ENCODE results near the gene TMEM271. TPM values are rescaled to one million over a fixed set of nuclear protein-coding genes. Genes with fewer than 3 reads are reported as not detected.
"Not testable (repeated sequence)": the region's sequence is repeated elsewhere in the genome, so short reads cannot be mapped to it uniquely, and the experiment has no call there.

Gene TMEM271
- total RNA-seq, 1 experiment from 2014 or later, result not detected

DNA sequence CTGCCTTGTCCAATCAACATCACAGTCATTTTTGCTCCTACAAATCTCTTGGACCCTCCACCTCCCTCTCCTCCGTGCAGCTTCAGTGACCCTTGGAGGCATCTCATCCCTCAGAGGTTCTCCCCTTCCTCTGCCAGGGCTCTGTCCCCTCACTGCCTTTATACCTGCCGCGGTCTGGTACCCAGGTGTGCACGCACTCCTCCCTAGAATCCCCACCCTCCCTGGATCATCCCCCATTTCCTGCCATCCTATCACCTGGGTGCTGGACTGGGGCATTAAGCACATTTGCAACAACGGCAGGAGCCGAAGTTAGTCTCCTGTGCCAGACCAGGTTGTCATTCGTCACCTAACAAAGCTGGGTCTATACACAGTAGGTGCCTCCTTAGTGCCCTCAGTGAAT, 10.1 kb downstream of the TMEM271 start:
- no peak for DNase-seq (ENCODE audit: low read depth)

DNA sequence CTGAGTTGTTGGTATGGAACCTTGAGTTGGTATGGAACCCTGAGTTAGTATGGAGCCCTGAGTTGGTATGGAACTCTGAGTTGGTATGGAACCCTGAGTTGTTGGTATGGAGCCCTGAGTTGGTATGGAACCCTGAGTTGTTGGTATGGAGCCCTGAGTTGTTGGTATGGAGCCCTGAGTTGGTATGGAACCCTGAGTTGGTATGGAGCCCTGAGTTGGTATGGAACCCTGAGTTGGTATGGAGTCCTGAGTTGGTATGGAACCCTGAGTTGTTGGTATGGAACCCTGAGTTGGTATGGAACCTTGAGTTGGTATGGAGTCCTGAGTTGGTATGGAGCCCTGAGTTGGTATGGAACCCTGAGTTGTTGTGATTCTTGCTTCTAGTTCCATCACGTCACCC, 10.5 kb downstream of the TMEM271 start:
- DNase-seq (ENCODE audit: low read depth), result not testable (repeated sequence)

DNA sequence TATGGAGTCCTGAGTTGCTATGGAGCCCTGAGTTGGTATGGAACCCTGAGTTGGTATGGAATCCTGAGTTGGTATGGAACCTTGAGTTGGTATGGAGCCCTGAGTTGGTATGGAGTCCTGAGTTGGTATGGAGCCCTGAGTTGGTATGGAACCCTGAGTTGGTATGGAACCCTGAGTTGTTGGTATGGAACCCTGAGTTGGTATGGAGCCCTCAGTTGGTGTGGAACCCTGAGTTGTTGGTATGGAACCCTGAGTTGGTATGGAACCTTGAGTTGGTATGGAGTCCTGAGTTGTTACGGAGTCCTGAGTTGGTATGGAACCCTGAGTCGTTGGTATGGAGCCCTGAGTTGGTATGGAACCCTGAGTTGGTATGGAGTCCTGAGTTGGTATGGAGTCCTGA, 13.6 kb downstream of the TMEM271 start:
- DNase-seq (ENCODE audit: low read depth), result not testable (repeated sequence)

DNA sequence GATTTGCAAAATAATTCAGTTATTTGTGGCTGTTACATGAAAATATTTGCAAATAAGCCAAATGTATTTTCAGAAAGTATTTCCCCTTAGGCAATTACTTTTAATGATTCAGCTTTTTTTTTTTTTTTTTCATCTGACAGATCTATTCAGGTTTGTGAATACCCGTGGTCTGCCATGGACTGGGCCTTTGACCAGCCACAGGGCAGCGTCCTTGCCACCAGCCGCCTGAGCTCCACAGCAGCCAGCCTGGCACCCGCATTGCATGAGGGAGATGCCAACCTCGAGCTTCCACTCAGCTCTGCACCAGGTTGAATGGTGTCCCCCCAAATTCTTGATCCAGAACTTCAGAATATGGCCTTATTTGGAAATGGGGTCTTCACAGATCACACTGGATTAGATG, 14.7 kb downstream of the TMEM271 start:
- DNase-seq (ENCODE audit: low read depth), result no peak

DNA sequence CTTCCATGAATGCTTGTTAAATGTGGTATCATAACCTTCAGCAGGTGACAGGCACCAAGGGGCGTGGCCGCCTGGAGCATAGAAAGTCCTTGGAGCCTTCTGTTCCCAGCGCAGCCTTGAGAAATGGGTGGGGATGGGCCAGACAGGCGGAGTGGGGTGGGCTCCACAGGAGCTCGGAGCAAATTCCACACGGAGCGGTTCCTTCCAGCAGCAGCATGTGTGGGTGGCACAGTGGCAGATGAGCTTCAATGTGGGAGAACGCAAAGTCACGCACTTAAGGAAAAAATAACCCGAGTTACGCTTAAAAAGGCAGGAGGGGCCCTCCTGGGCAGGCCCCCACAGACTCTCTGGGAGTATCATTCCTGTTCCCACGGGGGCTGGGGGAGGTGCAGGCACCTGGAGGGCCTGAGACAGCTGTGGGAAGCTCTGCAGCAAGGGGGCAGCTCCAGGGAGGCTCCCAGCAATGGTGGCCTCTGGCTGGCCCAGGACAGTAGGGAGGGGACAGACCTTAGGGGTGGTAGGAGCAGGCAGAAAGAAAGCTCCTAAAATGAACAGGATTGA, 15.3 kb downstream of the TMEM271 start:
- DNase-seq (ENCODE audit: low read depth), result no peak

DNA sequence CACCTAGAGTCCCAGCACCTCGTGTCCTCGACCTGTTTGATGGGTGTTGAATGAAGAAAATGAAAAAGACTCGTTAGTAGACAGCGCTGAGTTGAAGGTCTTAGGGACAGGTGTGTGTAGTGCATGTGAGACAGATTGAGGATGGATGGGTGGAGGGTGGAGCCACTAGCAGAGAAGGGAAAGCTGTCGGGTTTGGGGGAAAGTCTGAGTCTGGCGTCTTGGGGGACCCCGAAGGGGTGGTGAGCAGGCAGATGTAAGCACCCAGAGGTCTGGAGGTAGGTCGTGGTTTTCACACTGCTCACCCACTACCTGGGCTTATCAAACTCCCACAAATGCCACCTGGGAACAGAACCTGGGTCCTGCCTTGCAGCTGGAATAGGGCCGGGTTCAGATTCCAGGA, 16.0 kb downstream of the TMEM271 start:
- no peak for DNase-seq (ENCODE audit: low read depth)

DNA sequence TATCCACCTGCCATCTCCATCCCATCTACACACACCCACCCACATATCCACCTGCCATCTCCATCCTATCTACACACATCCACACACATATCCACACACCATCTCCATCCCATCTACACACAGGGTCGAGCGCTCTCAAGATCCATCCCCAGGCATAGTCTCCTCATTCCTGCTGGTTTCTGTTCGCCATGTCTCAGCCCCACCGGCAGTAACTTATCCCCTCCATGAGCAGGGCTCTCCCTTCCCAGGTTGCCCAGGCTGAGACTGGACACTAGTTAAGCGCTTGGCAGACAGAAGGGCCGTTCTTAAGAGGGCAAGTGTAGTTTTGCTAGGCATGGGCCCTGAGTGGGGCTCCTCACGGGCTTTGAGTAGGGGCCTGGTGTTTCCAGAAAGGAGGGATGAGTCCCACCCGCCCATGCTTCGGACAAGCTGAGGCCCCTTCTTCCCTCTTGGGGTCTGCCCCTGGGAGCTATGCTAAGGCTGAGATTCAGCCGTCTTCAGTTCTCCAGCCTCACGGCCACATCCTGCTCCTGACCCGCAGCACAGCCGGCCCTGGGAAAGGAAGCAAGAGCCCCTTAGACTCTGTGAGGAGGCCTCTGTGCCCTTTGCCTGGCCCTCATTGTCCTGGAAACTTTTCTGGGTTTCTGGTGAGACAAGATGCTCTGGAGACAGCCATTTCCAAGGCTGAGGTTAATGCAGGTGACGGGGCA, 20.4 kb downstream of the TMEM271 start:
- no peak for DNase-seq (ENCODE audit: low read depth)

DNA sequence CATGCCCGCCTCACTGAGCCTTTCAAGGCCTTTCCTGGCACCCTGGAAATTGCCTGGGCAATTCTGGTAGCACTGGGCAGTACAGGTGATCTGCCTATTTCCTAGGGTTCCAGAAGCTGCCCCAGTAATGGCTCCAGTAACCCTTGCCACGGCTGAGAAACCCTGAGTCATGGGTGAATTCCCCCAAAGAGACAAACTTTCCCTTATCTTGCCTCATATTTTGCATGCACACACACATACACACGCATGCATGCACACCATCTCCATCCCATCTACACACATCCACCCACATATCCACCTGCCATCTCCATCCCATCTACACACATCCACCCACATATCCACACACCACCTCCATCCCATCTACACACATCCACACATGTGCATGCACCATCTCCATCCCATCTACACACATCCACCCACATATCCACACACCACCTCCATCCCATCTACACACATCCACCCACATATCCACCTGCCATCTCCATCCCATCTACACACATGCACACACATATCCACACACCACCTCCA, 21.2 kb downstream of the TMEM271 start:
- not testable (repeated sequence) for DNase-seq (ENCODE audit: low read depth)

DNA sequence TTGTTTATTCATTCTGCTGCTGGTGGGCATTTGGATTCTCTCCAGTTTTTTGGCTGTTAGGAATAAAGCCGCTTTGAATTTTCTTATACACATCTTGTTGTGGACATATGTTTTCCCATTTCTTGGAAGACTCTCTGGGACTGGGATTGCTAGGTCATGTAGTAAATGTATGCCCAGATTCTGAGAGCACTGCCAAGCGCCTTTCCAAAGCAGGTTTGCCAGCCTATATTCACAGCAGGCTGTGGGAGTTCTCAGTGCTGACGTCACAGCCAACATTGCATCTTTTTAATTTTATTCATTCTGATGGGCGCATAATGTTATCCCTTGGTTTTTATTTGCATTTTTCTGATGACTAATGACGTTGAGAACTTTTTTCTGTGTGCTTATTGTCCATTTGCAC, 24.1 kb downstream of the TMEM271 start:
- no peak for DNase-seq (ENCODE audit: low read depth)

DNA sequence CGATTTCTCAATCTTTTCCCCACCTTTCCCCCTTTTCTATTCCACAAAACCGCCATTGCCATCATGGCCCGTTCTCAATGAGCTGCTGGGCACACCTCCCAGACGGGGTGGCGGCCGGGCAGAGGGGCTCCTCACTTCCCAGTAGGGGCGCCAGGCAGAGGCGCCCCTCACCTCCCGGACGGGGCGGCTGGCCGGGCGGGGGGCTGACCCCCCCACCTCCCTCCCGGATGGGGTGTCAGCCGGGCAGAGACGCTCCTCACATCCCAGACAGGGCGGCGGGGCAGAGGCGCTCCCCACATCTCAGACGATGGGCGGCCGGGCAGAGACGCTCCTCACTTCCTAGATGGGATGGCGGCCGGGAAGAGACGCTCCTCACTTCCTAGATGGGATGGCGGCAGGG, 25.8 kb downstream of the TMEM271 start:
- not testable (repeated sequence) for DNase-seq (ENCODE audit: low read depth)

DNA sequence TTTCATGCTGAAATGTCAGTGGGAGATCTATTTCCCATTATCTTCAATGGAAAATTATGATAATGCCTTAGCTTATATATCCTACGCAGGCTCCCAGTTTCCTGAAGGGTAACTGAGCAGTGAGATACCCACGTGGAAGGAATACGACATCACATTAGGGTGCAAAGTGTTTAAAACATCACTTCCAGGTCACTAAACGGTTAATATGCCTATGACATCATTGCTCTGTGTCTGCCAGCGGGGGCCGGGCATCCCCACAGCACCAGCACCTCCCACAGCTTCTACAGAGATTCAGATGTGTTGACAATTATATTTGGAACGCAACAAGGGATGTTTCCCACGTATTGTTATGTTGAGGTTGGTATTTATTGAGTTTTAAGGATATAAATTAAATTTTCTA, 27.1 kb downstream of the TMEM271 start:
- DNase-seq (ENCODE audit: low read depth), result no peak

DNA sequence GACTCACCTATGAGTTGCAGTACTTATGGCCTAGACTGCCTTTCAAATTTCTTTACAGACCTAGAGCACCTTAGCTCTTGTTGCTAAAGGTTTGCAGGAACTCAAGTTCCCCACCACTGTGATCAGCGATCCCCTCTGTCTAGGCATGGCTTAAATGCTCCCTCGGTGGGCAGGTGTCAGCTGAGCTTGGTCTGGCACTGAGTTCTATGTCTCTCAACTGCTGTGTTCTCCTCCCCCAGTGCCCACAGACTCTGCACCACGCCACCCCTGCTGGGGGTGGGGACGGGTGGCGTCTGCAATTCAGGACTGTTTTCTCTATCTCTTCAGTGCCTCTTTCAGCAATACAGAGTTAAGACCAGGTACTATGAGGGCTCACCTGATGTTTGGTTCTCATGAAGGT, 30.5 kb downstream of the TMEM271 start:
- DNase-seq (ENCODE audit: low read depth), result no peak

DNA sequence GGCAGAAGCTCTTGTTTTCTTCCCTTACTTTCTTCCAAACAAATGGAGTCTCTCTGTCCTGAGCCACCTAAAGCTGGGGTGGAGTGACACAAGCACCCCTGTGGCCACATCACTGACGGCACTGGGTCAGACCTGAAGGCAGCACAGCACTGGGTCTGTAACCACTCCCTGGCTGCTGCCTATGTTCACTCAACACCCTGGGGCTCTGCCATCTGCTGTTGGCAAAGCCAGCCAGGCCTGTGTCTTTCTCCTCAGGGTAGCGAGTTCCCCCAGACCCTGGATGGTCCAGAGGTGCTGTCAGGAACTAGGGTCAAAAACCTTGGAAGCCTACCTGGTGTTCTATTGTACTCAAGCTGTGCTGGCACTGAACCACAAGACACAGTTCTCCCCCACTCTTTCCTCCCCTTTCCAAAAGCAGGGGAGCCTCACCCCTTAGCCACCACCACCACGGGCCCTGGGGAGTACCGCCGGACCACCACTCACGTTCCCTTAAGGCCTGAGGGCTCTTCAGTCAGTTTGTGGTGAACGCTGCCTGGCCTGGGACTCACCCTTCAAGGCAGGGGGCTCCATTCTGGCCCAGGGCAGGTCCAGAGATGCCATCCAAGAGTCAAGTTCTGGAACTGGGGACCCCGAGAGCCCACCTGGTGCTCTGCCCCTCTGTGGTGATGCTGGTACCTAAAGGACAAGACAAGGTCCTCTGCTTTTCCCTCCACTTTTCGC, 31.5 kb downstream of the TMEM271 start:
- no peak for DNase-seq (ENCODE audit: low read depth)

DNA sequence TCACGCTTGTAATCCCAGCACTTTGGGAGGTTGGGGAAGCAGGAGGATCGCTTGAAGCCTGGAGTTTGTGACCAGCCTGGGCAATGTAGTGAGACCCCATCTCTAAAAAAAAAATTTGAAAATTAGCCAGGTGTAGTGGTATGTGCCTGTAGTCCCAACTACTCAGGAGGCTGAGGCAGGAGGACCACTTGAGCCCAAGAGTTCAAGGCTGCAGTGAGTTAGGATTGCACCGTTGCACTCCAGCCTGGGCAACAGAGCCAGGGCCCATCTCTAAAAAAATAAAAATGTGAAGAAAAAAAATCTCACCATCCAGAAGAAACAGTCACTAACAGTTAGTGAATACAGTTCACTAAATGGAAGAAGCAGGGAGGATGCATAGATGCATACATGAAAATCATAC, 34.8 kb downstream of the TMEM271 start:
- DNase-seq (ENCODE audit: low read depth), result no peak

DNA sequence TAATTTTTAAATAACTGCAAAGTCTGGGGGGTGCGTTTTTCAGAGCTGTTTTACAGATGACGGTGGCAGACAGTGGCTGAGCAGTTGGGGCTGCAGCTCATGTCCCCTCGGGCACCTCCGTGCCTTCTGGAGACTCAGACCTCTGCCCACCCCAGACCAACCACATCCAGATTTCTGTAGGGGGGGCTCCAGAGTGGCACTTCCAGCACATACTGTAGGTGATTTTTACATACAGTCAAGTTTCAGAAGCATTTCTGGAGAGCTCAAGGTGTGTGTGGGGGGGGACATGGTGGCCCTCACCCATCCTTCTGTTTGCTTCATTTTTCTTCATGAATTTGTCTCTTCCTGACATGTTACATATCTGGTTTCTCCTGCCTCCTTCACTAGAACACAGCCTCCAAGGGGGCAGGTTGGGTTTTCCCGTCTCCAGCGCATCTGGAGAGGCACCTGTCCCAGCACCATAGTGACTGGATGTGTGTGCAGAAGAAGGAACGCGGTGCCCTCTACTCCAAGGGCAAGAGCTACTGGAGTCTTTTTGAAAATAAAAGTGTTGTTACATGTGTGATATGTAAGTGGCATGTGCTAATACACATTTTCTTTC, 37.5 kb downstream of the TMEM271 start:
- DNase-seq (ENCODE audit: low read depth), result no peak

DNA sequence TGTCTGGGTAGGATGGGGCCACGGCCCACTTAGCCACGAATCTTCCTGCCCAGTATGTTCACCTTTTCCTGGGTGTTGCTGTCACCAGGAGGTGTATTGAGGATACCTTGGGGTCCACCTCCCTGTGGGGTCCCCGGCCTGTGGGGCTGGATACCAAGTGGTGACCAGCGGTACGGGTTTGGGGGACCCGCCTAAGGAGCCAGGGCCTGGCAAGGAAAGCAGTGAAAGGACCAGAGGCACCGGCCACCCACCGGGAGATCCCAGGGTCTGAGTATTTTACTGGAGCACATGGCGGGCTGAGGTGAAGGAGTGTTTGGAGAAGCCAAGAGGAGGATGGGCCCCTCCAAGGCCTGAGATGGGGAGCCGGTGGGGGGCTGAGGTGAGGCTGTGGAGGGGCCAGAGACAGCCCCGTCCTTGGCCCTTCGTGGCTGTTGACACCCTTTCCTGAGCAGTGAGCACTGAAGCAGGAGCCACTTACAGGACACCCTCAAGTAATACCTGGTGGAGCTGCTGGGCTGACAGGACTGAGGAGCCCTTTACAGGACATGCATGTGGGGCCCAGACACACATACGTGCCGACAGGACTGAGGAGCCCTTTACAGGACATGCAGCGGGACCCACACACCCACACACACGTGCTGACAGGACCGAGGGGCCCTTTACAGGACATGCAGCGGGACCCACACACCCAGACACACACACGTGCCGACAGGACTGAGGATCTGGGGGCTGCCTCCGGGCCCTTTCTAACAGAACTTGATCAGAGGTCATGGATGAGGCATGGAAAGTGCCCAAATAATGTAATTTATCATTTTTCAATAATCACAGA, 38.4 kb downstream of the TMEM271 start:
- no peak for DNase-seq (ENCODE audit: low read depth)

DNA sequence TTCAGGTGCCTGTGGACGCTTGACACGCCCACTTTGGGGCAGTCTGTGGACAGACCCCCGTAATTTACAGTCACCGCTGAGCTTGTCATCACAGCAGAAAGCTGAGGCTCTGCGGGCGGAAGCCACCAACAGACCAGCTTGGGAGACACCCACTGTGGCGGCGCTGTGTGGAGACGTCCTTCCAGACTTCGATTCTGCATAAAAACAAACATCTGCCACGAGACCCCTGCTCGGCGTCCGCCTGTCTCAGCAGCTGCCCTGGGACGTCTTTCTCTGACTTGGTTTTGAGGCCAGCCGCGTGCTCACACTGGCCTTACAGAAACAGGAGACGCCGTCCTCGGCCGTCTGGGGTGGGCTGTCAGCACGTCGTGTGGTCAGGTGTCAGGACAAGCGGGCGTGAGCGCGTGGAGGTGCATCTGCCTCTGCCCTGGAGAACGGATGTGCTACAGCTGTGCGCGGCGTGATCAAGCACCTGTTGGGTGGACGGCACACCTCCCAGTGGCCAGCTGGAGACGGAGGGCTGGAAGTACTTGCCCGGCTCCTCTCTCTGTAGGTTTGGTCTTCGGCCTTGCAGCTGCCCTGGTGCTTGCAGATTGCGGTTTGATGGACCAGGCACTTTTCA, 39.6 kb downstream of the TMEM271 start:
- DNase-seq (ENCODE audit: low read depth), result no peak

DNA sequence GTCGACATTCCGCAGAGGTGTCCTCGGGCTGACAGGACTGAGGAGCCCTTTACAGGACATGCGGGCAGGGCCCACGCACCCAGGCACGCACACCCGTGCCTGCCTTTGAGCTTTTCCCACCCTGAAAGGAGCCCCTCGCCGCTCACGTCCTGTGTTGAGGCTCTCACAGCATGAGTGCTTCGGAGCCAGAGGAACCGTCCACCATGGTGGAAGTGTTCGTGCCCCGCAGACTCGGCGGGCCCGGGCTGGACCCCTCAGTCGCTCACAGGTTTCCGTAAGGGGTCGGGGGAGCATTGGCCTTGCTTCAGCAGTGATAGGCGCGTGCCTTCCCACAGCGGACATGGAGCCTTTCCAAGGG, 40.2 kb downstream of the TMEM271 start:
- DNase-seq (ENCODE audit: low read depth), result no peak

DNA sequence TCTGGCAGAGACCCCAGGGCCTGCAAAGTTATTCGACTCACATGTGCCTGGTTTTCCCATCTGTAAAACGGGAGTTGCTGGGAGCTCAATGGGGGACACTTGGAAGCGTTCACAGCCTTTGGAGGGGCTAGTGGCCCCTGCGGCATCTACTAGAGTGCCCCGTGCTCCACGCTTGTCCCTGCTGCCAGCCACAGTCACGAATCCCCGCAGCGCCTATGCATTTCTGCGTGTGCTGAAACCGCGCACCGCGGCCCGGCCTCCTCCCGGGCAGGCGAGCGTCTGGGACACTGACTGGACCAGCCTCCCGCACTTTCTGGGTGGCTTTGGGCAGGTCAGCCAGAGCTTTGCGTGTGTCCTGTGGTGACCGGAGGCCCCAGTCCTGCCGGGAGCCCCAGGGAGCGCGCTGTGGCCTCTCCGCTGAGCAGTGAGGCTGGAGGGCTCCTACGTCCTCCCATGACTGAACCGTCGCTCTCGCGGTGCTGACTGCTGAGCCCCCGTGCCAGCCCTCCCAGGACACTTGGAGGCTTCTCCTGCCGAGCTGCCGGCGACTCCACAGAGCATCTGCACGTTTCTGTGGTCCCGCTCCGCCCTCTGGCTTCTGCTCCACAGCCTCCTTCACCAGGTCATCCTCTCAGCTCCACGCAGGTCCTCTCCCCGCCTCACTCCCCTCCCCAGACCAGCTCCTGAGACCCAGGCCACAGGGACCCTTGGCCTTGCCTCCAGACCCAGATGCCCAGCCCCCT, 40.7 kb downstream of the TMEM271 start:
- no peak for DNase-seq (ENCODE audit: low read depth)

DNA sequence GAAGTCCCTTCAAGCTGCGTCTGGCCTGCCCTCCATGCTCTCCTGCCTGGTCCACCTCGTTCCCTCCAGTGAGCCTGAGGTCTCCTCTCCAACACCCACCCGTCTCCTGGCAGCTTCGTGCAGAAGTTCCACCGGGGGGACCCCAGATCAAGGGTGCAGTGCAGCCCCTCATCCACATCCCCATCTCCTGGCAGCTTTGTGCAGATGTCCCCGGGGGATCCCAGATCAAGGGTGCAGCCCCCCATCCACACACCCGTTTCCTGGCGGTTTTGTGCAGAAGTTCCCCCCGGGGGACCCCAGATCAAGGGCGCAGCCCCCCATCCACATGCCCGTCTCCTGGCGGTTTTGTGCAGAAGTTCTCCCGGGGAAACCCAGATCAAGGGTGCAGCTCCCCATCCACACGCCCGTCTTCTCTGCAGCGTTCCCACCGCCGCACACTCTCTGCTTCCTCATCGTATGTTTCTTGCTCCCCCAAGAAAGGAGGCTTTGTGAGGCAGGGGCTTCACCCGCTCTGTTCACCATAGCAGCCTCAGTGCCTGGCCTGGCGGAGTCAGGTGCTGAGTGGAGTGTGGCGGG, 41.4 kb downstream of the TMEM271 start:
- DNase-seq (ENCODE audit: low read depth), result no peak
